Thoracic aorta (tissue), 2 donors: ENCODE data around the gene ANKRD30A. TPM values are rescaled to one million over a fixed set of nuclear protein-coding genes. Genes with fewer than 3 reads are reported as not detected.
"Not testable (repeated sequence)": the region's sequence is repeated elsewhere in the genome, so short reads cannot be mapped to it uniquely, and the experiment has no call there.

Experiments
- ATAC-seq: fragments of 150-250 bp; one replicate; pipeline ENCODE4 v1.8.0; 2017; ENCODE audit warnings: low read depth; ENCODE audit not compliant: insufficient number of reproducible peaks, low FRiP score
- DNase-seq: peaks from one replicate; pipeline ENCODE4 v3.0.0-alpha.2; 2020; ENCODE audit warnings: low spot score
- H3K27ac ChIP-seq, 2 donors: fragments of 200-600 bp; sonication (generic); 1 replicate in 1 of 2; 2 replicates in 1 of 2; pipeline ENCODE4 v1.5.1; 2016; ENCODE audit warnings: mild to moderate bottlenecking in 2 of 2, moderate library complexity in 2 of 2
- H3K27me3 ChIP-seq: fragments of 200-600 bp; sonication (generic); replicated peaks from 2 replicates; pipeline ENCODE4 v1.6.0; 2016; ENCODE audit warnings: mild to moderate bottlenecking; ENCODE audit not compliant: insufficient read depth
- H3K36me3 ChIP-seq: fragments of 200-600 bp; sonication (generic); one replicate; pipeline ENCODE4 v1.5.1; 2016
- H3K4me1 ChIP-seq, 2 donors: fragments of 200-600 bp; sonication (generic); 1 replicate in 1 of 2; 2 replicates in 1 of 2; pipeline versions ENCODE4 v1.5.1 to v1.6.0; 2016; ENCODE audit warnings: low read depth in 2 of 2, mild to moderate bottlenecking in 1 of 2; ENCODE audit not compliant: control insufficient read depth in 1 of 2
- H3K4me3 ChIP-seq: fragments of 200-600 bp; sonication (generic); 2 replicates; pipeline ENCODE4 v1.5.1; 2016; ENCODE audit warnings: mild to moderate bottlenecking
- H3K9me3 ChIP-seq: fragments of 200-600 bp; sonication (generic); 2 replicates; pipeline ENCODE4 v1.5.1; 2016
- CTCF ChIP-seq: fragments of 200-600 bp; sonication (generic); IDR thresholded peaks from one replicate; pipeline ENCODE4 v1.5.1; 2019; ENCODE audit warnings: antibody characterized with exemption
- total RNA-seq, 2 donors: library from RNA; depleted of rRNA; stranded (reverse); fragments of >200 nt; gene quantifications; one replicate each; pipeline versions ENCODE4 v1.1.0 to v1.2.3, GENCODE V29; 2016

Gene ANKRD30A
- total RNA-seq, 2 donors from 2014 or later: not detected

GRCh38 chr10:37124532-37124931 lies 866 bp upstream of the ANKRD30A start:
- no peaks in the 10 kb centered on the region for H3K4me1 ChIP-seq
- no peak for DNase-seq
- H3K36me3 ChIP-seq: no peaks in the 10 kb centered on the region
- no peak overlapping the region for H3K4me3 ChIP-seq
- TF ChIP-seq CTCF: no peak
- no peak for ATAC-seq
- no peak overlapping the region for H3K27ac ChIP-seq
- H3K27me3 ChIP-seq: no peaks in the 10 kb centered on the region
- H3K9me3 ChIP-seq: no peaks in the 10 kb centered on the region

- no peak for ATAC-seq
Measured at GRCh38 chr10:37125921-37126320, 523 bp downstream of the ANKRD30A start.

GRCh38 chr10:37146443-37146842 lies 21.0 kb downstream of the ANKRD30A start:
- no peaks in the 10 kb centered on the region for H3K36me3 ChIP-seq
- DNase-seq (no peak), ATAC-seq (no peak)
- H3K9me3 ChIP-seq: no peaks in the 10 kb centered on the region
- H3K4me3 ChIP-seq: no peak overlapping the region
- TF ChIP-seq CTCF: no peak
- no peaks in the 10 kb centered on the region for H3K27me3 ChIP-seq
- H3K27ac ChIP-seq: no peak overlapping the region
- H3K4me1 ChIP-seq: no peaks in the 10 kb centered on the region

More at GRCh38 chr10:37125921-37126320, 523 bp downstream of the ANKRD30A start:
- no peak overlapping the region for H3K27ac ChIP-seq
- no peaks in the 10 kb centered on the region for H3K27me3 ChIP-seq
- H3K4me1 ChIP-seq: no peaks in the 10 kb centered on the region
- H3K36me3 ChIP-seq: no peaks in the 10 kb centered on the region
- no peak for TF ChIP-seq CTCF
- no peak overlapping the region for H3K4me3 ChIP-seq
- no peaks in the 10 kb centered on the region for H3K9me3 ChIP-seq
- DNase-seq: no peak

- not testable (repeated sequence) for H3K4me3 ChIP-seq, H3K9me3 ChIP-seq, H3K4me1 ChIP-seq, H3K27me3 ChIP-seq, H3K27ac ChIP-seq, ATAC-seq, DNase-seq, H3K36me3 ChIP-seq
Measured at GRCh38 chr10:37162430-37162829, 37.0 kb downstream of the ANKRD30A start.

GRCh38 chr10:37171945-37172344 lies 46.5 kb downstream of the ANKRD30A start:
- not testable (repeated sequence) for H3K4me1 ChIP-seq, ATAC-seq, H3K27me3 ChIP-seq, H3K4me3 ChIP-seq, DNase-seq, H3K27ac ChIP-seq, H3K36me3 ChIP-seq, H3K9me3 ChIP-seq

- not testable (repeated sequence) for H3K9me3 ChIP-seq, H3K27me3 ChIP-seq, H3K4me1 ChIP-seq, DNase-seq, H3K27ac ChIP-seq, H3K36me3 ChIP-seq, H3K4me3 ChIP-seq, ATAC-seq
Measured at GRCh38 chr10:37178296-37178695, 52.9 kb downstream of the ANKRD30A start.

GRCh38 chr10:37182719-37183118 lies 57.3 kb downstream of the ANKRD30A start:
- H3K9me3 ChIP-seq, ATAC-seq, H3K36me3 ChIP-seq, H3K27me3 ChIP-seq, H3K4me1 ChIP-seq, H3K4me3 ChIP-seq, H3K27ac ChIP-seq, DNase-seq: not testable (repeated sequence)
